ENCODE measurements around the gene ORAI3. TPM values are rescaled to one million over a fixed set of nuclear protein-coding genes. Genes with fewer than 3 reads are reported as not detected.

The ORAI3 gene
- polyA plus RNA-seq, 3 donors = 17.7 to 19.8 (median 19.1) TPM

GRCh38 chr16:30982548-30983288 is 33.9 kb downstream of the ORAI3 start:
- no peak for DNase-seq (ENCODE audit: extremely low read depth in 1 of 11, low read depth in 9 of 11, low spot score in 4 of 11)

DNA sequence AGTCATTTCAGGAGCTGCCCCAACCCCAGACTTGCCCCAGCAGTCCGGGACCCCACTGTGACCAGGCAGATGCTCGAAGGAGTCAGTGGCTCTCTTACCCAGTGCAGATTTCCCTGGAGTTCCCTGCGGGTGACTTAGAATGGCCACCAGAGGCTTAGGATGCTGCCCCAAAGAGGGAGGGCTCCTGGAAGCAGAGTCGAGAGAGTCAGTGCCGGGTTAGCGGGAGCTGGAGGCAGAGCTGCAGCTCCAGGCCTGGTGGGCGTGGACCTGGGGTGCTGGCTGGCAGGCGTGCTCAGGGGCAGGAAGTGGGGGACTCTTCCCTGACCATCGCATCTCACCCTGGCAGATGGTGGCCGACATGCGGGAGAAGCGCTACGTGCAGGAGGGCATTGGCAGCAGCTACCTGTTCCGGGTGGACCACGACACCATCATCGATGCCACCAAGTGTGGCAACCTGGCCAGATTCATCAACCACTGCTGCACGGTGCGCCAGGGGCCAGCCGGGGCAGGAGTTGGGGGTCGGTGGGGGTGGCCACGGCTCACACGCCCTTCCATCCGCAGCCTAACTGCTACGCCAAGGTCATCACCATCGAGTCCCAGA is 34.5 kb downstream of the ORAI3 start:
- DNase-seq (ENCODE audit: extremely low read depth in 1 of 11, low read depth in 9 of 11, low spot score in 4 of 11) = no peak

- no peak for DNase-seq (ENCODE audit: extremely low read depth in 1 of 11, low read depth in 9 of 11, low spot score in 4 of 11)
Measured at GRCh38 chr16:30983898-30984610, 35.2 kb downstream of the ORAI3 start.

DNA sequence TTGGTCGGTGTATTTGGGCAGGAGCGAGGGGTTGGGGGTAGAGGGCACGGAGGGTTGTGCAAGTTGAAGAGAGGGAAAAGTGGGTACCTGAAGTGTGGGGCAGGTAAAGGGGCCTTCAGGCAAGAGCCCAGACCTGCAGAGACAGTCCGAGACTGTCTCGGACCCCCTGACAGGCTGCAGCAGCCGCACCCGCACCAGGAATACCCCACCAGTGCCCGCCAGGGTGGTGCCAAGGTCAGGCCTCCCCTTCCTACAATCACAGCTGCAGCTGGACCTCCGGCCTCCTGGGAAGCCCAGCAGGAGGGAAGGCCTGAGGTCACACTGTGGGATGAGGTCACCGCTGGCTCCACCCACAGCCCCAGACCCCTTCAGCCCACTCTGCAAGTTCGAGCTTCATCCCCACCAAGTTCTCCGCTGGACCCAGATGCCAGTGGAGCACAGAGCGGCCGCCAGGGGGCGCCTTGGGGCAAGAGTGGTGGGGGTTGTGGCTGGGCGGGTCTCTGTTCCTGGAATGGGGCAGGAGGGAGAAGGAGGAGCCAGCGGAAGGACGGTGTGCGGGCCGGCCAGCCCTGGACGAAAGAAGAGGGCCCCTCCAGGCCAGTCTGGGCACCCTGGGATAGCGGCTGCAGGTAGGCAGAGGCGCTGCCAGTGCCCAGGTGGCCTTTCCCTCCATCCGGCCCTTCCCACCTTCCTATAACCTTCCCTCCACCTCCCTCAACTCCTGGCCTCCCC is 36.0 kb downstream of the ORAI3 start, which contains the start of gene HSD3B7:
HSD3B7 (plus strand) TSS at position 539 of the 732 bp plus-strand sequence. CDS start 452 bp downstream, outside the sequence.
- peak; percentile 36 to 71 (median 59) for DNase-seq (ENCODE audit: extremely low read depth in 1 of 11, low read depth in 9 of 11, low spot score in 4 of 11)

DNA sequence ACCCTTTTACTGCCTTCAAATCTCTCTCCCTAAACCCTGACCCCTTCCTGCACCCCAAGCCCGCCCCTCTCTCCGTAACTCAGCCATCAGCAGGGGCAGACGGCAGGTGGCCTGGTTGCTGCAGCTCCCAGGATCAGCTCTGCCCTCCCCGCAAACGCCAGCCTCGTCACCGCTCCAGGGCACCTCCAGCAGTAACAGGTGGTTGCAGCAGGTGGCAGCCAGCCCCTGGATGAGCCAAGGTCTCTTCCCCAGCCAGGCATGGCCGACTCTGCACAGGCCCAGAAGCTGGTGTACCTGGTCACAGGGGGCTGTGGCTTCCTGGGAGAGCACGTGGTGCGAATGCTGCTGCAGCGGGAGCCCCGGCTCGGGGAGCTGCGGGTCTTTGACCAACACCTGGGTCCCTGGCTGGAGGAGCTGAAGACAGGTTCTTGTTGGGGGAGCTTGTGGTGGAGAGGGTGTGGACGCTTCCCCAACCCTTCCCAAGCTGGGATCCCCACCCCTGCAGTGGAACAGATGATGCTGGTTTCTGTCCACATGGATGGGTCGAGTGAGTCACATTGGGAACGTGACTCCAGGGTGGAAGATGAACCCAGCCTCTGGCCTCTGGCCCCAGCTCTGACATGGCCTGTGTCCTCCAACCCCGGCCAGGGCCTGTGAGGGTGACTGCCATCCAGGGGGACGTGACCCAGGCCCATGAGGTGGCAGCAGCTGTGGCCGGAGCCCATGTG is 36.7 kb downstream of the ORAI3 start:
- DNase-seq (ENCODE audit: extremely low read depth in 1 of 11, low read depth in 9 of 11, low spot score in 4 of 11) = peak in 7 of 11 donors; percentile 15 to 62 (median 42)

GRCh38 chr16:30986129-30986991 is 37.5 kb downstream of the ORAI3 start:
- no peak for DNase-seq (ENCODE audit: extremely low read depth in 1 of 11, low read depth in 9 of 11, low spot score in 4 of 11)

GRCh38 chr16:30987581-30988190 is 38.8 kb downstream of the ORAI3 start:
- DNase-seq (ENCODE audit: extremely low read depth in 1 of 11, low read depth in 9 of 11, low spot score in 4 of 11) = no peak

DNA sequence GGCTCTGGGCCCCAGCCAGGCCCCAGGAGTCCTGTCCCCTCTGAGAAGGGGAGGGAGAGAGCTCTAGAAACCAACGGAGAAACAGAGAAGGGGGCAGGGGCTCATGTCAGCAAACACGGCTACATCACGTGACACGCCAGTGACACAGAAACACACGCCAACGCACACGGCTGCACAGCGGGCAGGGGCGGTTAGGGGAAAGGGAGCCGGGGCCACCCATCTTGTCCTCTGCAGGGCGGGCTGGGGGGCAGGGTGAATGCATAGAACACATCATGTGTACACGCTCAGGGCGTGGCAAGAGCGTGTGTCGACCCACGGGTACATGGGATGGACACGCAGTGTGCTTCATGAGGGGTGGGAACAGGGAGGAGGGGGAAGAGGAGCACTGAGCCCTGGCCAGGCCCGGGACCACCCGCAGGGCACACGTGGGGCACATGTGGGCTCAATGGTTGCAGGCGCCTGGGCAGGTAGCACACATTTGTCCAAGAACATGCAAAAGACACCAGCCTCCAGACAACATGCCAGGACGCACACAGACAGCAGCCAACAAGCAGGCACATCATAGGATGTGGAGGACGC is 40.7 kb downstream of the ORAI3 start:
- DNase-seq (ENCODE audit: extremely low read depth in 1 of 11, low read depth in 9 of 11, low spot score in 4 of 11) = no peak

GRCh38 chr16:30990105-30990504 is 41.2 kb downstream of the ORAI3 start:
- DNase-seq (ENCODE audit: extremely low read depth in 1 of 11, low read depth in 9 of 11, low spot score in 4 of 11) = no peak

DNA sequence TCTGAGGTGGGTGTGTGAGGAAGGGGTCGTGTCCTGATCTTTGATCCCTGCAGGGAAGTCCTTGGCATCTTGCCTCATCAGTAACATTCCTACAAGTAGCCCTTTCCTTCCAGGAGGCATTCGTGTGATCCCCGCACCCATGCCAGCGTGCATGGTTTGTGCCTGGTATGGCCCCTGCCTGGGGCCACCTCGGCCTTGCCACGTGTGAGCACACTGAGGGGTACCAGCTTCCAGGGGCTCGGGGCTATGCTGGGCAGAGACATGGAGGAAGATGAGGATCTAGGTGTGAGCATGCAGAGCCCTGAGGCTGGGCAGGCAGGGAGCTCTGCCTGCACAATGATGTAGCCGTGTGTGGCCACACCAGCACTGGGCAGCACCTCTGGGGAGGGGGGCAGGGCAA is 42.2 kb downstream of the ORAI3 start:
- no peak for DNase-seq (ENCODE audit: extremely low read depth in 1 of 11, low read depth in 9 of 11, low spot score in 4 of 11)

- DNase-seq (ENCODE audit: extremely low read depth in 1 of 11, low read depth in 9 of 11, low spot score in 4 of 11) = no peak
Measured at GRCh38 chr16:30992276-30992780, 43.5 kb downstream of the ORAI3 start.

DNA sequence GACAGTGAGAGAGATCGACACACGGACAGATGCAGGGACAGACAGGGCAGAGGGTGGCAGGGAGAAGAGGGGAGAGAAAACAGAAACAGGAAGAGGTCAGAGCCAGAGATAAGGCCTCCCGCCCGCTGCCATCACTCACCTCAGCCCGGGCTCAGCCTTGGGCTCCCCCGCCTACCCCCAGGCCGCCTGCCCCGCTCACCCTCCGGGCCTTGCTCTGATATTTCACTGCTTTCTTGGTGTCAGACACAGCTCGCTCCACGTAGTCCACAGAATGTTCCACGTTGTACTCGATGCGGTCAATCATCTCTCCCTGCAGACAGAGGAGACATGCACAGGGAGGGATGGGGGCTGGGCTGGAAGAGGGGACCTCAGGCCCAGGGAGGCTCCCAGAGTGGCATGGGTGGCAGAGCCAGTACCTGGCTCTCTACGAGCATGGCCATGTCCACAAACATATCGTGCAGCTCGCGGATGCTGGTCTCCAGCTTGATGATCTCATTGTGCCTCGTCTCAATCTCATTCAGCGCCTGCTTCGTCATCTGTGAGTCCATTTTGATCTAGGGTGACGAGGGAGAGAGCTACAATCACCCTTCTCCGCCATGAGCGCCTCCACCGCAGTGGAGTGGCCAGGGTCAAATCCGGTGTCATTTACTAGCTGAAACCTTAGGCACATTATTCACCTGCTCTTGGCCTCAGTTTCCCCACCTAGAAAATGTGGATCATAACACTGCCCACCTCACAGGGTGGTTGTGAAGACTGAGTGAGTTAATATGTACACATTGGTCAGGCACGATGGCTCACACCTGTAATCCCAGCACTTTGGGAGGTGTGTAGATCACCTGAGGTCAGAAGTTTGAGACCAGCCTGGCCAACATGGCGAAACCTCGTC is 44.3 kb downstream of the ORAI3 start:
- no peak for DNase-seq (ENCODE audit: extremely low read depth in 1 of 11, low read depth in 9 of 11, low spot score in 4 of 11)

DNA sequence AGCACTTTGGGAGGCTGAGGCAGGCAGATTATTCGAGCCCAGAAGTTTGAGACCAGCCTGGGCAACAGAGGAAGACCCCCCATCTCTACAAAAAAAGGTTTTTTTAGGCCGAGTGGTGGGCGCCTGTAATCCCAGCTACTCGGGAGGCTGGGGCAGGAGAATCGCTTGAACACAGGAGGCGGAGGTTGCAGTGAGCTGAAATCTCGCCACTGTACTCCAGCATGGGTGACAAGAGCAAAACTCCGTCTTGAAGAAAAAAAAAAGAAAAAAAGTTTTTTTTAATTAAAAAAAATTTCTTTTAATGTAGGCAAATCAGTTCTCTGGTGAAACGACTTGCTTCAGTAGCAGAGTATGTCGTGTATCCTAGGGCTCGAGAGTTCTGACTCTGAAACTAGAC is 47.1 kb downstream of the ORAI3 start:
- no peak for DNase-seq (ENCODE audit: extremely low read depth in 1 of 11, low read depth in 9 of 11, low spot score in 4 of 11)

- DNase-seq (ENCODE audit: extremely low read depth in 1 of 11, low read depth in 9 of 11, low spot score in 4 of 11) = no peak
Measured at GRCh38 chr16:30996324-30996984, 47.6 kb downstream of the ORAI3 start.

- no peak for DNase-seq (ENCODE audit: extremely low read depth in 1 of 11, low read depth in 9 of 11, low spot score in 4 of 11)
Measured at GRCh38 chr16:30996985-30997724, 48.3 kb downstream of the ORAI3 start.

Data from renal cortex interstitium (tissue), 11 donors.